ENCODE data around the gene CDH3.

DNA sequence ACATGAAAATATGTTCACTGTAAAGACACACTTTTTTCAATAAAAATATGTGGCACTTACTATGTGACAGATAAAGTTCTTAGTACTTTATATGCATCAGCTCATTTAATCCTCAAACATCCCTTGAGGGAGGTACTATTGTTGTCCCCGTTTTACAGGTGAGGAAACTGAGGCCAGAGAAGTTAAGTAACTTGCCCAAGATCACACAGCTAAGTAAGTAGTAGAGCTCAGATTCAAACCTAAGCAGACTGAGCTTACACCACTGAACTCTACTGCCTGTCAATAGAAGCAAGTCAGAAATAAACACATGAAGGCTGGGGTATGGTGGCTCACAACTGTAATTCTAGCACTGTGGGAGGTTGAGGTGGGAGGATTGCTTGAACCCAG, 13.9 kb downstream of the CDH3 start:
- TF ChIP-seq, protein P1, sequence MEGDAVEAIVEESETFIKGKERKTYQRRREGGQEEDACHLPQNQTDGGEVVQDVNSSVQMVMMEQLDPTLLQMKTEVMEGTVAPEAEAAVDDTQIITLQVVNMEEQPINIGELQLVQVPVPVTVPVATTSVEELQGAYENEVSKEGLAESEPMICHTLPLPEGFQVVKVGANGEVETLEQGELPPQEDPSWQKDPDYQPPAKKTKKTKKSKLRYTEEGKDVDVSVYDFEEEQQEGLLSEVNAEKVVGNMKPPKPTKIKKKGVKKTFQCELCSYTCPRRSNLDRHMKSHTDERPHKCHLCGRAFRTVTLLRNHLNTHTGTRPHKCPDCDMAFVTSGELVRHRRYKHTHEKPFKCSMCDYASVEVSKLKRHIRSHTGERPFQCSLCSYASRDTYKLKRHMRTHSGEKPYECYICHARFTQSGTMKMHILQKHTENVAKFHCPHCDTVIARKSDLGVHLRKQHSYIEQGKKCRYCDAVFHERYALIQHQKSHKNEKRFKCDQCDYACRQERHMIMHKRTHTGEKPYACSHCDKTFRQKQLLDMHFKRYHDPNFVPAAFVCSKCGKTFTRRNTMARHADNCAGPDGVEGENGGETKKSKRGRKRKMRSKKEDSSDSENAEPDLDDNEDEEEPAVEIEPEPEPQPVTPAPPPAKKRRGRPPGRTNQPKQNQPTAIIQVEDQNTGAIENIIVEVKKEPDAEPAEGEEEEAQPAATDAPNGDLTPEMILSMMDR (IDR thresholded peaks at IDR 0.05; ENCODE audit: poor library complexity) = no peak
- no peak for TF ChIP-seq EZH2 (IDR thresholded peaks at IDR 0.05; ENCODE audit: borderline replicate concordance)

Measured in hepatocyte (in vitro differentiated cells).